DOHH2 (cell line): ENCODE data around the gene C3.

ENCODE experiments used
- H3F3A ChIP-seq: fragments of 200-600 bp; sonication (generic), shearing (Covaris generic); 2 replicates; pipeline ENCODE4 v1.6.0; 2016; ENCODE audit warnings: antibody characterized with exemption, mild to moderate bottlenecking; ENCODE audit not compliant: control insufficient read depth, insufficient read depth
- H3K27ac ChIP-seq: fragments of 200-600 bp; sonication (generic); 2 replicates; pipeline ENCODE4 v1.5.1; 2014; ENCODE audit warnings: low read depth, mild to moderate bottlenecking, low read length, moderate library complexity
- H3K27me3 ChIP-seq: fragments of 200-600 bp; sonication (generic); 2 replicates; pipeline ENCODE4 v1.6.1; 2014; ENCODE audit warnings: mild to moderate bottlenecking, low read length, mixed read lengths; ENCODE audit not compliant: control insufficient read depth
- H3K36me3 ChIP-seq: fragments of 200-600 bp; sonication (generic); 2 replicates; pipeline ENCODE4 v1.6.1; 2014; ENCODE audit warnings: mild to moderate bottlenecking, low read length, moderate library complexity, mixed read lengths; ENCODE audit not compliant: control insufficient read depth
- H3K4me1 ChIP-seq: fragments of 200-600 bp; sonication (generic); 2 replicates; pipeline ENCODE4 v1.6.1; 2014; ENCODE audit warnings: mild to moderate bottlenecking, low read length, mixed read lengths; ENCODE audit not compliant: control insufficient read depth
- H3K4me2 ChIP-seq: fragments of 200-600 bp; sonication (generic); 2 replicates; pipeline ENCODE4 v1.6.0; 2014; ENCODE audit warnings: mild to moderate bottlenecking, low read length, moderate library complexity
- H3K4me3 ChIP-seq: fragments of 200-600 bp; sonication (generic); 2 replicates; pipeline ENCODE4 v1.5.1; 2014; ENCODE audit warnings: mild to moderate bottlenecking, low read length, mixed read lengths
- H3K79me2 ChIP-seq: fragments of 200-600 bp; sonication (generic); 2 replicates; pipeline ENCODE4 v1.6.1; 2014; ENCODE audit warnings: mild to moderate bottlenecking, low read length, mixed read lengths; ENCODE audit not compliant: control insufficient read depth
- H3K9me2 ChIP-seq: fragments of 200-600 bp; sonication (generic); replicated peaks from 2 replicates; pipeline ENCODE4 v1.6.1; 2014; ENCODE audit warnings: mild to moderate bottlenecking, low read length, mixed read lengths; ENCODE audit not compliant: control insufficient read depth
- H3K9me3 ChIP-seq: fragments of 200-600 bp; sonication (generic); 2 replicates; pipeline ENCODE4 v1.6.1; 2014; ENCODE audit warnings: antibody characterized with exemption, low read length, mixed read lengths; ENCODE audit not compliant: control insufficient read depth, insufficient read depth
- H4K20me1 ChIP-seq: fragments of 200-600 bp; sonication (generic); 2 replicates; pipeline ENCODE4 v1.6.0; 2014; ENCODE audit warnings: low read depth, mild to moderate bottlenecking, antibody characterized with exemption, low read length, moderate library complexity; ENCODE audit not compliant: control insufficient read depth, insufficient read depth
- EZH2phosphoT487 ChIP-seq: fragments of 200-600 bp; sonication (generic); IDR thresholded peaks from 2 replicates; pipeline ENCODE4 v1.6.1; 2017; ENCODE audit warnings: borderline replicate concordance, mild to moderate bottlenecking, antibody characterized with exemption, low read length, moderate library complexity, mixed read lengths
- TF ChIP-seq, protein P1 (sequence below): fragments of 200-600 bp; sonication (generic); IDR thresholded peaks from one replicate; pipeline ENCODE4 v1.5.1; 2014; ENCODE audit warnings: antibody characterized with exemption, mild to moderate bottlenecking, low read depth, low read length; ENCODE audit not compliant: poor library complexity, severe bottlenecking

The C3 gene

DNA sequence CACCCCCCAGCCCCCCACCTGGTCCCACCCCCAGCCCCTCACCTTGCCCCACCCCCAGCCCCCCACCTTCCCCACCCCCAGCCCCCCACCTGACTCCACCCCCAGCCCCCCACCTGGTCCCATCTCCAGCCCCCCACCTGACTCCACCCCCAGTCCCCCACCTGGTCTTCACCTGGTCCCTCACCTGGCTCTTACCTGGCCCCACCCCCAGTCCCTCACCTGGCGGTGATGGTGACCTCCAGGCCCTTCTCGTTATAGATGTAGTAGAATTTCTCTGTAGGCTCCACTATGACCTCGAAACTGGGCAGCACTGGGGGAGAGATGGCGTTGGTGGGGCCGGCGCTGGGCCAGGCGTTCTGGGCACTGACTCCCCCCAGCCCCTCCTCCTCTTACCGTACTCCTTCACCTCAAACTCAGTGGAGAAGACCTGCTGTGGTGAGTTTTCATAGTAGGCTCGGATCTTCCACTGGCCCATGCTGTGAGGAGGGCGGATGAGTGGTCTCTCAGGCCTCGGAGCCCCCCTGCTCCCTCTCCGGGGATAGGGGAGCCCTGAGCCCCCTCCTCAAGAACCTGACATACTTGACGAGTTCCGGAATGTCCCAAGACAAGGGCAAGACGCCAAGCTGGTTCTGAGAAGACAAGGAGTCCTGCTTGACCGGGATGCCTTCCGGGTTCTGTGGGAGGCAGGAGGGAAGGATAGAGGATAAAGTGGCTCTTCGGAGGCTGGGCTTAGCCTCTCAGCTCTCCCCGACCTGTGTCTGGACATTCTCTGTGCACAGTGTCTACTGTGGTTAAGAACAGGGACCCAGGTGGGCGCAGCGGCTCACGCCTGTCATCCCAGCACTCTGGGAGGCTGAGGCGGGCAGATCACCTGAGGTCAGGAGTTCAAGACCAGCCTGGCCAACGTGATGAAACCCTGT, 6.4 kb downstream of the C3 start:
- Histone ChIP-seq H3K4me3 (no peak overlapping the region), H3K9me3 (no peaks in the 10 kb centered on the region), H3F3A (0 out of 2 replicates have a peak, but pooled peaks cover 6% of the 10 kb centered on the region), H3K79me2 (no peaks in the 10 kb centered on the region), H3K9me2 (no peaks in the 10 kb centered on the region), H3K4me1 (no peaks in the 10 kb centered on the region), H3K4me2 (no peak overlapping the region), H4K20me1 (no peaks in the 10 kb centered on the region), H3K27ac (no peak overlapping the region), H3K36me3 (no peaks in the 10 kb centered on the region), H3K27me3 (peaks cover 7% of the 10 kb centered on the region)
- TF ChIP-seq, protein P1, sequence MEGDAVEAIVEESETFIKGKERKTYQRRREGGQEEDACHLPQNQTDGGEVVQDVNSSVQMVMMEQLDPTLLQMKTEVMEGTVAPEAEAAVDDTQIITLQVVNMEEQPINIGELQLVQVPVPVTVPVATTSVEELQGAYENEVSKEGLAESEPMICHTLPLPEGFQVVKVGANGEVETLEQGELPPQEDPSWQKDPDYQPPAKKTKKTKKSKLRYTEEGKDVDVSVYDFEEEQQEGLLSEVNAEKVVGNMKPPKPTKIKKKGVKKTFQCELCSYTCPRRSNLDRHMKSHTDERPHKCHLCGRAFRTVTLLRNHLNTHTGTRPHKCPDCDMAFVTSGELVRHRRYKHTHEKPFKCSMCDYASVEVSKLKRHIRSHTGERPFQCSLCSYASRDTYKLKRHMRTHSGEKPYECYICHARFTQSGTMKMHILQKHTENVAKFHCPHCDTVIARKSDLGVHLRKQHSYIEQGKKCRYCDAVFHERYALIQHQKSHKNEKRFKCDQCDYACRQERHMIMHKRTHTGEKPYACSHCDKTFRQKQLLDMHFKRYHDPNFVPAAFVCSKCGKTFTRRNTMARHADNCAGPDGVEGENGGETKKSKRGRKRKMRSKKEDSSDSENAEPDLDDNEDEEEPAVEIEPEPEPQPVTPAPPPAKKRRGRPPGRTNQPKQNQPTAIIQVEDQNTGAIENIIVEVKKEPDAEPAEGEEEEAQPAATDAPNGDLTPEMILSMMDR = no peak
- TF ChIP-seq EZH2phosphoT487 = no peak

DNA sequence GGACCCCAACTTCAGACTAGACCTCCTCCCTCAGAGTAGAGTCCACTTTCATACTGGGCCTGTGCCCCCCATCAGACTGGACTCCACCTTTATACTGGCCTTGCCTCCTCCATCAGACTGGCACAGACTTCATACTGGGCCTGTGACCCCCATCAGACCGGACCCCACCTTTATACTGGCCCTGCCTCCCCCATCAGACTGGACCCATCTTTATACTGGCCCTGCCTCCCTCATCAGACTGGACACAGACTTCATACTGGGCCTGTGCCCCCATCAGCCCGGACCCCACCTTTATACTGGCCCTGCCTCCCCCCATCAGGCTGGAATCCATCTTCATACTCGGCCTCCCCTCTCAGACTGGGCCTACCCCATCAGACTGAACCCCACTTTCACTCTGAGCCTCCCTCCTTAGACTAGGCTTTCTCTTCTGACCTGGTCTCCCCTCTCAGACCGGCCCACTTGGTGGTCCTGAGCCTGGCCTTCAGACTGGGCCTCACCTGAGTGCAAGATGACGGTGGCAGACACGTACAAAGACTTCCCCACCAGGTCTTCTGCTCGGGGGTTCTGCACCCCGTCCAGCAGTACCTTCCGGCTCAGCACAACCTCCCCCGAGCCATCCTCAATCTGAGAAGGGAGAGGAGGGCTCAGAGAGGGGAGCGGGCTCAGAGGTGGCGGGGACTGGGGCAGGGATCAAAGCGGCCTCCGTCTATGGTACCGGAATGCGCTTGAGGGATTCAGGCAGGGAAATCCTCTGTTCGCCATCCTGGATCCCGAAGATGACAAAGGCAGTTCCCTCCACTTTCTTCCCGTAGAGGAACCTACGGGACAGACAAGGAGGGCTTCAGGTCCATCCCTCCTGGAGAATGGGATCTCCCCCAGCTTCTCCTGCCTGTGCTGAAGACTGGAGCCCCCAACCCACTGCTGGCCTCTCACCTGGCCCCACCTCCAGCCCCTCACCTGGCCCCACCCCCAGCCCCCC, 7.5 kb downstream of the C3 start:
- peaks cover 10% of the 10 kb centered on the region for H3K27me3 ChIP-seq
- H3K4me2 ChIP-seq = no peak overlapping the region
- 0 out of 2 replicates have a peak, but pooled peaks cover 6% of the 10 kb centered on the region for H3F3A ChIP-seq
- H3K4me1 ChIP-seq = no peaks in the 10 kb centered on the region
- TF ChIP-seq EZH2phosphoT487 = no peak
- TF ChIP-seq, protein P1 = no peak
- H3K9me2 ChIP-seq = no peaks in the 10 kb centered on the region
- H3K79me2 ChIP-seq = no peaks in the 10 kb centered on the region
- H3K4me3 ChIP-seq = no peak overlapping the region
- no peak overlapping the region for H3K27ac ChIP-seq
- H3K9me3 ChIP-seq = no peaks in the 10 kb centered on the region
- no peaks in the 10 kb centered on the region for H4K20me1 ChIP-seq
- H3K36me3 ChIP-seq = no peaks in the 10 kb centered on the region

DNA sequence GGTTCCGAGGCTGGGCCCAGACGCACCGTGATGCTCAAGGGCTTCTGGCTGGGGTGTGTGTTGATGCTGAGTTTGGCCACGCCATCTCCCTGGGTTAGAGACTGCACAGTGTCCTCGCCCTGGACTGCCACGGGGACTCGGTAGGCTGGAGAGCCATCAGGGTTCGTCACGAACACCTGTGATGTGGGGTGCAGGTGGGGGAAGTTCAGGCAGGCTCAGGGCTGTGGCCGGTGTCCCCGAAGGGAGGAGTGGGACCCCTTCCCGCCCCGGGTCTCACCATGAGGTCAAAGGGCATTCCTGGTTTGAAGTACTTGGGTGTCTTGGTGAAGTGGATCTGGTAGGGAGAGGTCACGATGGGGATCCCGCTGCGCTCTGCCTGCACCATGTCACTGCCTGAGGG, 8.2 kb downstream of the C3 start:
- H3K36me3 ChIP-seq = no peaks in the 10 kb centered on the region
- TF ChIP-seq, protein P1 = no peak
- TF ChIP-seq EZH2phosphoT487 = no peak
- no peaks in the 10 kb centered on the region for H3K9me3 ChIP-seq
- H3K27me3 ChIP-seq = peaks cover 10% of the 10 kb centered on the region
- no peaks in the 10 kb centered on the region for H3K4me1 ChIP-seq
- no peak overlapping the region for H3K4me3 ChIP-seq
- no peak overlapping the region for H3K4me2 ChIP-seq
- H3K9me2 ChIP-seq = no peaks in the 10 kb centered on the region
- no peaks in the 10 kb centered on the region for H4K20me1 ChIP-seq
- H3F3A ChIP-seq = 0 out of 2 replicates have a peak, but pooled peaks cover 3% of the 10 kb centered on the region
- no peak overlapping the region for H3K27ac ChIP-seq
- no peaks in the 10 kb centered on the region for H3K79me2 ChIP-seq
